Measurements from ENCODE around the gene SPACA4.

- no peak for TF ChIP-seq CTCF (IDR thresholded peaks at IDR 0.05)
- TF ChIP-seq POLR2A (IDR thresholded peaks at IDR 0.05): no peak
- no peak for TF ChIP-seq EP300 (IDR thresholded peaks at IDR 0.05)
- TF ChIP-seq POLR2AphosphoS5 (IDR thresholded peaks at IDR 0.05): no peak
These were observed 6.7 kb downstream of the SPACA4 start for GRCh38 chr19:48613024-48613851.
